ENCODE results near the gene ANKRD33B. TPM values are rescaled to one million over a fixed set of nuclear protein-coding genes. Genes with fewer than 3 reads are reported as not detected.

ANKRD33B gene
- total and polyA plus RNA-seq, 2 experiments from 2014 or later = 2.9 to 15.4 TPM

DNA sequence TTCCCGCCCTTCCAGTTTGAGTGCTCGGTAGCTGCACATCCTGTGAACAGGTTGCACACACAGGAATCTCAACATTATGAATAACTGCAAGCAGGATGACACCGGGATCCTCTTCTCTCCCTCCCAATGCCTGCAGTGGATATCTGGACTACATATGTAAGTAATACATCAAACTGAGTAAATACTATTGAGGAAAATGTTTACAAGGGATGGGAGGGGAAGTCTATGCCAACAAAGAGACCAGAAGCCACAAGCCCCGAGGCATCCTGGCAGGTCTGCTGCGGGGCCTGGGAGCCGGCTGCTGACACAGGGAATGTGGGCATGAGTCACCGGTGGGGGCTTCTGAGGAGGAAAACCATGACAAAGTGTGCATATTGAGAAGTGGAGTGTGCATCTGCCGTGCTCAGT is 8.6 kb upstream of the ANKRD33B start (continued):
- no peak for TF ChIP-seq STAT1 (IDR thresholded peaks at IDR 0.05; ENCODE audit: unreplicated experiment)
- no peak for TF ChIP-seq EZH2 (IDR thresholded peaks at IDR 0.05; ENCODE audit: low read depth, unreplicated experiment)
- TF ChIP-seq, protein P1, sequence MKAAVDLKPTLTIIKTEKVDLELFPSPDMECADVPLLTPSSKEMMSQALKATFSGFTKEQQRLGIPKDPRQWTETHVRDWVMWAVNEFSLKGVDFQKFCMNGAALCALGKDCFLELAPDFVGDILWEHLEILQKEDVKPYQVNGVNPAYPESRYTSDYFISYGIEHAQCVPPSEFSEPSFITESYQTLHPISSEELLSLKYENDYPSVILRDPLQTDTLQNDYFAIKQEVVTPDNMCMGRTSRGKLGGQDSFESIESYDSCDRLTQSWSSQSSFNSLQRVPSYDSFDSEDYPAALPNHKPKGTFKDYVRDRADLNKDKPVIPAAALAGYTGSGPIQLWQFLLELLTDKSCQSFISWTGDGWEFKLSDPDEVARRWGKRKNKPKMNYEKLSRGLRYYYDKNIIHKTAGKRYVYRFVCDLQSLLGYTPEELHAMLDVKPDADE (IDR thresholded peaks at IDR 0.05) = no peak

DNA sequence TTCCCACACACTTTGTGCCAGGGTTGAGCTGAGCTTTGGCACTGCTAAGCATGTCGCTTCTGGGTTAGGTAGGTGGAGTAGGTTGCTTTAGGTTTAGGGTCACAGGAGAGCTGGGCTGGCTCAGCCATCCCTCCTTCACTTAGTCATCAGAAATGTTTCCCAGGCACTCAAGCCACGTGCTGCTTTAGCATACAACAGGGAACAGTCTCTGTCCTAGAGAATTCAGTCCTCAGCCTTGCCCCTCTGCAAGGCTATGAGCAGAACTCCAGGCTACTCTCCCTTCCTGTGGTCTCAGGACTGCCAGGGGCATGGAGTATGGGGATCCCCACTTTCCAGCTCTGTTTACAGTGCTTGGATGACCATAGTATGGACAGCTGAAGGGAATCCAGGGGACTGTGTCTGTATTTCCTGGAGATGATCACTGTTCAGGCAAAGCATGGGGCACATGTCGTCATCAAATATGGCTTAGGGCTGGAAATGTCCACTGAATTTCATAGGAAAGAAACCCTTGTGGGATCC is 7.5 kb upstream of the ANKRD33B start:
- no peaks in the 10 kb centered on the region for H3K36me3 ChIP-seq (ENCODE audit: insufficient read depth)
- H3K27me3 Mint-ChIP-seq (ENCODE audit: insufficient read depth, low read depth, poor library complexity) = peaks cover 19% of the 10 kb centered on the region
- no peak overlapping the region for H3K4me2 ChIP-seq
- peaks cover 21% of the 10 kb centered on the region for H3K27me3 ChIP-seq (ENCODE audit: insufficient read depth)
- DNase-seq (ENCODE audit: low spot score) (no peak), ATAC-seq (no peak)
- no peaks in the 10 kb centered on the region for H3K79me2 ChIP-seq (replicated peaks; ENCODE audit: insufficient read depth)
- no peak overlapping the region for H3K27ac Mint-ChIP-seq
- no peaks in the 10 kb centered on the region for H3K36me3 Mint-ChIP-seq (ENCODE audit: low read depth)
- H2AFZ ChIP-seq = 0 out of 2 replicates have a peak overlapping the region, but pooled peaks have one; percentile 43
- no peaks in the 10 kb centered on the region for H4K20me1 ChIP-seq (replicated peaks; ENCODE audit: insufficient read depth)
- no peaks in the 10 kb centered on the region for H3K9me3 Mint-ChIP-seq
- H3K27ac ChIP-seq (ENCODE audit: low read depth) = no peak overlapping the region
- peaks cover 12% of the 10 kb centered on the region for H3K4me1 Mint-ChIP-seq
- H3K4me3 Mint-ChIP-seq = no peak overlapping the region
- no peaks in the 10 kb centered on the region for H3K9me2 ChIP-seq (ENCODE audit: insufficient read depth)
- H3F3A ChIP-seq (replicated peaks; ENCODE audit: low read depth) = no peaks in the 10 kb centered on the region
- peaks cover 8% of the 10 kb centered on the region; the same call in 1 of the 2 replicates for H3K4me1 ChIP-seq (ENCODE audit: insufficient read depth)
- no peak overlapping the region for H3K4me3 ChIP-seq
- TF ChIP-seq ZNF114 (CRISPR knock-in tag; IDR thresholded peaks at IDR 0.05) = no peak
- no peak for TF ChIP-seq STAT1 (IDR thresholded peaks at IDR 0.05; ENCODE audit: unreplicated experiment)
- no peak for TF ChIP-seq EZH2phosphoT487 (IDR thresholded peaks at IDR 0.05; ENCODE audit: unreplicated experiment)
- TF ChIP-seq POLR2AphosphoS5 (IDR thresholded peaks at IDR 0.05; ENCODE audit: low read depth) = no peak
- TF ChIP-seq, protein P2, sequence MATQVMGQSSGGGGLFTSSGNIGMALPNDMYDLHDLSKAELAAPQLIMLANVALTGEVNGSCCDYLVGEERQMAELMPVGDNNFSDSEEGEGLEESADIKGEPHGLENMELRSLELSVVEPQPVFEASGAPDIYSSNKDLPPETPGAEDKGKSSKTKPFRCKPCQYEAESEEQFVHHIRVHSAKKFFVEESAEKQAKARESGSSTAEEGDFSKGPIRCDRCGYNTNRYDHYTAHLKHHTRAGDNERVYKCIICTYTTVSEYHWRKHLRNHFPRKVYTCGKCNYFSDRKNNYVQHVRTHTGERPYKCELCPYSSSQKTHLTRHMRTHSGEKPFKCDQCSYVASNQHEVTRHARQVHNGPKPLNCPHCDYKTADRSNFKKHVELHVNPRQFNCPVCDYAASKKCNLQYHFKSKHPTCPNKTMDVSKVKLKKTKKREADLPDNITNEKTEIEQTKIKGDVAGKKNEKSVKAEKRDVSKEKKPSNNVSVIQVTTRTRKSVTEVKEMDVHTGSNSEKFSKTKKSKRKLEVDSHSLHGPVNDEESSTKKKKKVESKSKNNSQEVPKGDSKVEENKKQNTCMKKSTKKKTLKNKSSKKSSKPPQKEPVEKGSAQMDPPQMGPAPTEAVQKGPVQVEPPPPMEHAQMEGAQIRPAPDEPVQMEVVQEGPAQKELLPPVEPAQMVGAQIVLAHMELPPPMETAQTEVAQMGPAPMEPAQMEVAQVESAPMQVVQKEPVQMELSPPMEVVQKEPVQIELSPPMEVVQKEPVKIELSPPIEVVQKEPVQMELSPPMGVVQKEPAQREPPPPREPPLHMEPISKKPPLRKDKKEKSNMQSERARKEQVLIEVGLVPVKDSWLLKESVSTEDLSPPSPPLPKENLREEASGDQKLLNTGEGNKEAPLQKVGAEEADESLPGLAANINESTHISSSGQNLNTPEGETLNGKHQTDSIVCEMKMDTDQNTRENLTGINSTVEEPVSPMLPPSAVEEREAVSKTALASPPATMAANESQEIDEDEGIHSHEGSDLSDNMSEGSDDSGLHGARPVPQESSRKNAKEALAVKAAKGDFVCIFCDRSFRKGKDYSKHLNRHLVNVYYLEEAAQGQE (IDR thresholded peaks at IDR 0.05; ENCODE audit: unreplicated experiment) = no peak
- no peak for TF ChIP-seq EZH2 (IDR thresholded peaks at IDR 0.05; ENCODE audit: low read depth, unreplicated experiment)
- TF ChIP-seq JUNB (IDR thresholded peaks at IDR 0.05; ENCODE audit: unreplicated experiment) = no peak
- TF ChIP-seq CREB1 (CRISPR knock-in tag; IDR thresholded peaks at IDR 0.05; ENCODE audit: low read depth) = no peak
- no peak for TF ChIP-seq NANOG (IDR thresholded peaks at IDR 0.05; ENCODE audit: borderline replicate concordance)
- TF ChIP-seq ZNF331 (CRISPR knock-in tag; IDR thresholded peaks at IDR 0.05; ENCODE audit: low read depth) = no peak
- TF ChIP-seq, protein P3, sequence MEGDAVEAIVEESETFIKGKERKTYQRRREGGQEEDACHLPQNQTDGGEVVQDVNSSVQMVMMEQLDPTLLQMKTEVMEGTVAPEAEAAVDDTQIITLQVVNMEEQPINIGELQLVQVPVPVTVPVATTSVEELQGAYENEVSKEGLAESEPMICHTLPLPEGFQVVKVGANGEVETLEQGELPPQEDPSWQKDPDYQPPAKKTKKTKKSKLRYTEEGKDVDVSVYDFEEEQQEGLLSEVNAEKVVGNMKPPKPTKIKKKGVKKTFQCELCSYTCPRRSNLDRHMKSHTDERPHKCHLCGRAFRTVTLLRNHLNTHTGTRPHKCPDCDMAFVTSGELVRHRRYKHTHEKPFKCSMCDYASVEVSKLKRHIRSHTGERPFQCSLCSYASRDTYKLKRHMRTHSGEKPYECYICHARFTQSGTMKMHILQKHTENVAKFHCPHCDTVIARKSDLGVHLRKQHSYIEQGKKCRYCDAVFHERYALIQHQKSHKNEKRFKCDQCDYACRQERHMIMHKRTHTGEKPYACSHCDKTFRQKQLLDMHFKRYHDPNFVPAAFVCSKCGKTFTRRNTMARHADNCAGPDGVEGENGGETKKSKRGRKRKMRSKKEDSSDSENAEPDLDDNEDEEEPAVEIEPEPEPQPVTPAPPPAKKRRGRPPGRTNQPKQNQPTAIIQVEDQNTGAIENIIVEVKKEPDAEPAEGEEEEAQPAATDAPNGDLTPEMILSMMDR (conservative IDR thresholded peaks at IDR 0.05; ENCODE audit: low read depth in 2 of 2) = no peak
- TF ChIP-seq, protein P1 (IDR thresholded peaks at IDR 0.05) = no peak

All from GM23338 (cell line).